Measurements from ENCODE around the gene ATL2.

The ATL2 gene

GRCh38 chr2:38406597-38407110, 29.6 kb upstream of the ATL2 start:
- TF ChIP-seq CTCF (IDR thresholded peaks at IDR 0.05; ENCODE audit: low read depth, low read length), result no peak
- DNase-seq (ENCODE audit: low read depth in 2 of 2), result peak; percentile 54 to 81
- H3K4me3 ChIP-seq (replicated peaks in 1 of 2; ENCODE audit: low read depth in 2 of 2, low read length in 2 of 2), result no peak overlapping the region

GRCh38 chr2:38405917-38406596, 29.0 kb upstream of the ATL2 start:
- no peak for DNase-seq (ENCODE audit: low read depth in 2 of 2)
- TF ChIP-seq CTCF (IDR thresholded peaks at IDR 0.05; ENCODE audit: low read depth, low read length), result no peak
- H3K4me3 ChIP-seq (replicated peaks in 1 of 2; ENCODE audit: low read depth in 2 of 2, low read length in 2 of 2), result no peak overlapping the region

GRCh38 chr2:38400513-38400912, 23.4 kb upstream of the ATL2 start:
- DNase-seq (ENCODE audit: low read depth in 2 of 2), result no peak
- no peak overlapping the region for H3K4me3 ChIP-seq (replicated peaks in 1 of 2; ENCODE audit: low read depth in 2 of 2, low read length in 2 of 2)
- TF ChIP-seq CTCF (IDR thresholded peaks at IDR 0.05; ENCODE audit: low read depth, low read length), result no peak

GRCh38 chr2:38398739-38399138, 21.7 kb upstream of the ATL2 start:
- no peak overlapping the region for H3K4me3 ChIP-seq (replicated peaks in 1 of 2; ENCODE audit: low read depth in 2 of 2, low read length in 2 of 2)
- no peak for DNase-seq (ENCODE audit: low read depth in 2 of 2)
- no peak for TF ChIP-seq CTCF (IDR thresholded peaks at IDR 0.05; ENCODE audit: low read depth, low read length)

GRCh38 chr2:38394903-38395341, 17.8 kb upstream of the ATL2 start:
- no peak overlapping the region for H3K4me3 ChIP-seq (replicated peaks in 1 of 2; ENCODE audit: low read depth in 2 of 2, low read length in 2 of 2)
- no peak for TF ChIP-seq CTCF (IDR thresholded peaks at IDR 0.05; ENCODE audit: low read depth, low read length)
- peak; percentile 14 to 23 for DNase-seq (ENCODE audit: low read depth in 2 of 2)

- no peak overlapping the region for H3K4me3 ChIP-seq (replicated peaks in 1 of 2; ENCODE audit: low read depth in 2 of 2, low read length in 2 of 2)
- TF ChIP-seq CTCF (IDR thresholded peaks at IDR 0.05; ENCODE audit: low read depth, low read length), result no peak
- no peak for DNase-seq (ENCODE audit: low read depth in 2 of 2)
These were observed 17.0 kb upstream of the ATL2 start for GRCh38 chr2:38394041-38394440.

GRCh38 chr2:38390947-38391346, 13.9 kb upstream of the ATL2 start:
- DNase-seq (ENCODE audit: low read depth in 2 of 2), result no peak
- no peak overlapping the region for H3K4me3 ChIP-seq (replicated peaks in 1 of 2; ENCODE audit: low read depth in 2 of 2, low read length in 2 of 2)
- TF ChIP-seq CTCF (IDR thresholded peaks at IDR 0.05; ENCODE audit: low read depth, low read length), result no peak

Data from cardiac fibroblast (primary cell).